ENCODE data around the gene MEOX1.
"Not testable (repeated sequence)": the region's sequence is repeated elsewhere in the genome, so short reads cannot be mapped to it uniquely, and the experiment has no call there.

MEOX1 gene

DNA sequence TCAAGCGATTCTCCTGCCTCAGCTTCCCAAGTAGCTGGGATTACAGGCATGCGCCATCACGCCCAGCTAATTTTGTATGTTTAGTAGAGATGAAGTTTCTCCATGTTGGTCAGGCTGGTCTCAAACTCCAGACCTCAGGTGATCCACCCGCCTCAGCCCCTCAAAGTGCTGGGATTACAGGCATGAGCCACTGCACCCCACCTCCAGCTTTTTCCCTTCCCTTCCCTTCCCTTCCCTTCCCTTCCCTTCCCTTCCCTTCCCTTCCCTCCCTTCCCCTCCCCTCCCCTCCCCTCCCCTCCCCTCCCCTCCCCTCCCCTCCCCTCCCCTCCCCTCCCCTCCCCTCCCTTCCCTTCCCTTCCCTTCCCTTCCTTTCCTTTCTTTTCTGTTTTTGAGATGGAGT lies 59.2 kb downstream of the MEOX1 start:
- not testable (repeated sequence) for DNase-seq (ENCODE audit: low read depth, low spot score); H3K4me3 ChIP-seq (ENCODE audit: low read length)

DNA sequence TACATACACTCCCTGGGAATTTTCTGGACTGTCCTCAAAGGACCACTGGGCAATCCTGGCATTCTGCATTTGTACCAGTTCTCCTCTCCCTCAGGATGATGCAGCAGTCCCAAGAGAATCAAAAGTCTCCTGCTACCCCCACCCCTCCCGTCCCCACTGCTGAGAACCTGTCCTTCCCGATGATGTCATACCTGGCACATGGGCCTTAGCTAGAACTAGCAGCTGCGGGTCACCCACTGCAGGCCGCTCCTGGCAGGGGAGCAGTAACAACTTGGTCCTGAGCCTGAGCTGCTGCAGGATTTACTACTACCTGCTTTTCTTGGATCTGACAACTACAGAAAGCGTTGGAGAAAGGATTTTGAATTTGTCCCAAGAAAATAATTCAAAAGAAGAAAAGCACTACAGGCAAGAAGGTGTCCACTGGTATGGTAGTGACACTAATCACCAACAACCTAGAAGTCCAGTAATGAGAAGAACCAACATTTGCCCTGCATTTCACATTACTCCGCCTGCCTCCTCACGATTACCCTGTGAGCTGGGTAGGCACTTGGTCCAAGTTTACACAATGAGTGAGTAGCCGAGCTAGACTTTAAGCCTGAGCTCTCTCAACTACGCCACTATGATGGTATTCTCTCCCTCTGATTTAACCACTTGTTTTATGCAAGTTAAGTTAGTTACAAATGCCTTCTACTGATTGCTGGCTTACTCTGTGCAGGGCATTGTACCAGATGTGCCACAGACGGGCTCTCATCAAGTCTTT lies 60.3 kb downstream of the MEOX1 start:
- no peak overlapping the region for H3K4me3 ChIP-seq (ENCODE audit: low read length)
- no peak for DNase-seq (ENCODE audit: low read depth, low spot score)

DNA sequence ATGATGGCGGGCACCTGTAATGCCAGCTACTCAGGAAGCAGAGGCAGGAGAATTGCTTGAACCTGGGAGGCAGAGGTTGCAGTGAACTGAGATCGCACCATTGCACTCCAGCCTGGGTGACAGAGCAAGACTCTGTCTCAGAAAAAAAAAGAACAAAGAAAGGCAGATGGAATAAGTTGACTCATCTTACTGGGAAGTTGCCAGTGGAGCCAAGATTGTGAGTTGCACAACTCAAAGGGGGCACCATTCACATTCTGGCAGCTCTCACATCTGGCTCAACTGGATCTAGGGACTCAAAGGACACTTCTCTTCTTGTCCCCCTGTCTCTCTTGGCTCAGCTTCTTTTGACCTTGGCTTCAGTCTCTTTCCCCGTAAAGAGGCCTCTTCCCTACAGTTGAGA lies 61.9 kb downstream of the MEOX1 start:
- H3K4me3 ChIP-seq (ENCODE audit: low read length): no peak overlapping the region
- DNase-seq (ENCODE audit: low read depth, low spot score): no peak

DNA sequence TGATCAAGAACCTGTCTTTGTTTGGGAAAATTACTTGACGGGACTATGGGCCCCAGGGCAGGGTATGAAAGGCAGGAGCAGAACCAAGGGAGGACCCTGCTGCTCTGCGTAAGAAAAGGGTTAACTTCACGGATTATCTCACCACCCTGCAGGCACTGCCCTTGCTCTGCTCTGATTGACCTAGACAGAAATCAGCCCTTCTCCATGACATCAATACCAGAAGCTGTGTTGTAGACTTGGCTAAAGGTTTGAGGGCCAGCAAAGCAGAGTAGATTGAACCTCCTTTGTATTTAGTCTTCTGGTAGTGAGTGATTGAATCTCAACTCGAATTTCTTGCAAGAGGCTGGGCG lies 62.7 kb downstream of the MEOX1 start:
- H3K4me3 ChIP-seq (ENCODE audit: low read length): no peak overlapping the region

DNA sequence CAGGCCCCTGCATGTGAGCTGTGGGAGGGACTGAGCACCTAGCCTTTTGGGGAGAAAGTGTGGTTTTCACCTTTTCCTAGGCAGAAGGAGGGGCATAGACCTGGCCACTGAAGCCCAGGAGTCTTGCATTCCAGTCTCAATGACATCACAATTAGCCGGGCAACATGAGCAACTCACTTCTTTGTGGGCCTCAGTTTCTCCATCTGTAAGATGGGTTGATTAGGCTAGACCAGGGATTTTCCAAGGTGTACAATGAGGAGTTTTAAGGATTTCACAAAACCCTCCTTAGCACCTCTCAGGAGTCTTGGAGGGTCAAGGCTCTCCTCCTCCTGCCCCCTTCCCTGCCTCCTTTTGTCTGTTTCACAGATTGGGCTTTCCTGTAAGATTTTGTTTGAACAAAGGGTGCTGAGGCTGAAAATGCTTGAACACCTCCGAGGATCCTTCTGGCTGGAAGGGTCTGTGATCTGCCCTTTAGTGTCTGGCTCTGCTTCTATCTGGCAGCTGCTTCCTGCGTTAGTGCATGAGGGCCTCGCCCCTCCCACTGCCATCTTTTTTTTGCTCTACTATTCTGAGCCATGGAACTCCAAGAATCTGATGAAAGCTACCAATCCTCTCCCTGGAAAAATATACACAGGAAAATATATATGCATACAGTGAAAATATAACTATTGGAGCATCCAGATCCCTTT lies 63.2 kb downstream of the MEOX1 start:
- H3K4me3 ChIP-seq (ENCODE audit: low read length): no peak overlapping the region
- no peak for DNase-seq (ENCODE audit: low read depth, low spot score)

More for the DNA sequence above, 62.7 kb downstream of the MEOX1 start:
- DNase-seq (ENCODE audit: low read depth, low spot score): no peak

DNA sequence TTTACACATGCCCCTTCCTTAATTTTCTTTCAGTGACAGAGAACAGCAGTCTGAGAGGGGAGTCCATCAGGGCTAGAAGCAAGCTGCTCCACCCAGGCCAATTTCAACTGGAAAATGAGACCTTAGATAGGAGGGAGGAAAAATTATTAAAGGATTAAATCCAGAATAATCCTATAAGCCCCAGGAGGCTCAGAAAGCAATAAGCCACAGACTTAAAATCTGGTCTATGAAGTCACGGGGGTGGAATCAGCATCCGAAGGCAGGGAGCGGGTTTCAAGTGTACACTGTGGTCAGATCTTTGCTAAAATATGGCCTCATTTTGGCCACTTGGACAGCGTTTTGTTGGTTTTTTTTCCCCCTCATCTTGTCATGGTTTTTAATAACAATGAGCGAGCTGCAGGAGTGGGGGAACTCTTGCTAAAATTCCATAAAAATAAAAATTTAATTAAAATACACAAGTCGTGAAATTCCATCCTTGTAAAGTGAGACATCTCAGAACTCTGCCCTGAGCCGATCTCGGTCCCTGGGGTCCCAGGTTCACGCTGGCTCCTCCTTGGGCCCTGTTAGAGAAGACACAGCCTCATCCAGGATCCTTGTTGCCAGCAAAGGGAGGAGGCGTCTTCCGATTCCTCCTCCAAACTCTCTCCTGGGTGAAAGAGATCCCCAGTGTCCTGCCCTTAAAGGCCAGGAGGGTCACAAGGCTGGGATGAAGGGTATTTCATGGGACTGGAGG lies 63.9 kb downstream of the MEOX1 start:
- no peak overlapping the region for H3K4me3 ChIP-seq (ENCODE audit: low read length)
- no peak for DNase-seq (ENCODE audit: low read depth, low spot score)

DNA sequence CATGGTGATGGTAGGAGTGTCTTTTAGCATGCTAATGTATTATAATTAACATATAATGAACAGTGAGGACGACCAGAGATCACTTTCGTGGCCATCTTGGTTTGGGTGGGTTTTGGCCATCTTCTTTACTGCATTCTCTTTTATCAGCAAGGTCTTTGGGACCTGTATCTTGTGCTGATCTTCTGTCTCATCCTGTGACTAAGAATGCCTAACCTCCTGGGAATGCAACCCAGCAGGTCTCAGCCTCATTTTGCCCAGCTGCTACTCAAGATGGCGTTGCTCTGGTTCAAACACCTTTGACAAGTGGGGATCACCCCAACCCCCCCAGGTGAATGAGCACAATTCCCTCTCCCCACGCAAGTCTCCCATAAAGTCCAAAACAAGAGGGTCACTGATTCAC lies 66.3 kb downstream of the MEOX1 start:
- DNase-seq (ENCODE audit: low read depth, low spot score): no peak

DNA sequence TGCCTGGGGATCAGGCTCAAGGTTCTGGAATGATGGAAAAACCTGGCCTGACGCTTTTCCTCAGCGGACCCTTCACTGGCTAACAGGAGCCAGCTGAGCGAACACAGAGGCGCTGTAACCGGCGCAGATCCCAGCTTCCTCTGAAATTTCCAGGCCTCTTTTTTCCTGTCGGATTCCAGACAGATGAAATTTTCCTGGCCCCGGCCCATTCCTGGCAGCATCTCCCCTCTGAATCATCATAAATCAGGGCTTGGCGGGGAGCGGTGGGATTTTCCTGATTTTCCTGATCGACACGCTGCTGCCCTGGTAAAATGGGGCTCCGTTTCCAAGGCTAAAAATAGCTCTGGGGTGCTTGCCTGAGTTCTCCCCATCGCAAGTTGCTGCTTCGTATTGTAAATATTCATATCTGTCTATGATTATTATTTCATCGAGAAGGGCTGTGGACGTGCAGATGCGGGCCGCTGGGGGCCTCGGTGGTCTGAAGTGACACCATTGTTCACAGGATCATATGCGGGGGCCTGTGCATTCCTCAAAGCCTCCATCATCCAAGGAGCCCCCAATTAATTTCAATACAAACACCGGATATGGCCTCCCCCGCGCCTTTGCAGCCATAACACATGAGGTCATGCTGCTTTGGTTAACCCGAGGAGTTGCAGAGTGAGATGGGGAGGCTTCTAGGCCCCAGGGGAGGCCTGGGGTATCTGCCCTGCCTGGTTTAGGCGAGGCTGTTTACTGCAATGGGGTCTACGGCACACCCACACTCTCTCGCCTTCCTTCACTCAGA lies 69.8 kb downstream of the MEOX1 start:
- H3K4me3 ChIP-seq (ENCODE audit: low read length): no peak overlapping the region
- DNase-seq (ENCODE audit: low read depth, low spot score): no peak

More for the DNA sequence above, 66.3 kb downstream of the MEOX1 start:
- no peak overlapping the region for H3K4me3 ChIP-seq (ENCODE audit: low read length)

DNA sequence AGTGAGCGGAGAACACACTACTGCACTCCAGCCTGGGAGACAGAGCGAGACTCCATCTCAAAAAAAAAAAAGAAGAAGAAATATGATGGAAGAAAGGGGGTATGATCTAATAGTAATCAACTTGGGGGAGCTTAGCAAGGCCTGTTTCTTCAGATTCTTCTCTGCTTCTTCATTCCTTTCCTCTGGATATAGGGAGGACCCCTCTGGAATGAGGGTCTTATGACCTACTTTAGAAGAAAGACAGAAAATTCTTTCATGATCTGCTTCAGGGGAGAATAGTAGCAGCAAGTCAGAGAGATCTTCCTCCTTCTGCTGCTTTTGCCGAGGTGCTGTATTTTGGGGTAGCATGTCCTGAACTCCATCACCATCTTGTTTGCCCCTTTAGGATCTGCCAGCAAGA lies 70.7 kb downstream of the MEOX1 start:
- DNase-seq (ENCODE audit: low read depth, low spot score): no peak
- no peak overlapping the region for H3K4me3 ChIP-seq (ENCODE audit: low read length)
